AG04450 (cell line): Measurements from ENCODE around the gene KHNYN. TPM values are rescaled to one million over a fixed set of nuclear protein-coding genes. Genes with fewer than 3 reads are reported as not detected.
A peak's percentile ranks its signal among the peaks of the same experiment; 100 is the strongest.

Source experiments
- CTCF ChIA-PET: fragments of 300-600, 350-600 bp; formaldehyde crosslinking; extraction: SDS; loops from one replicate; lab custom pipeline; 2022; ENCODE audit warnings: antibody characterized with exemption, inconsistent platforms; lab: Charles Lee
- POLR2A ChIA-PET: fragments of 350-600 bp; formaldehyde crosslinking; extraction: SDS; loops from one replicate; lab custom pipeline; 2021; ENCODE audit warnings: antibody characterized with exemption, inconsistent platforms; lab: Yijun Ruan, JAX
- DNase-seq: peaks from one replicate; pipeline ENCODE4 v3.0.0-alpha.2; 2011; ENCODE audit warnings: low read depth, low spot score
- H3K27ac ChIP-seq: one replicate; pipeline ENCODE4 v1.5.1; 2012; ENCODE audit warnings: low read depth, low read length, control low read depth
- H3K27me3 ChIP-seq: one replicate; pipeline ENCODE4 v1.6.0; 2012; ENCODE audit warnings: low read length; ENCODE audit not compliant: control insufficient read depth, insufficient read depth
- H3K4me3 ChIP-seq: 2 replicates; pipeline ENCODE4 v1.5.1; 2011; ENCODE audit warnings: mild to moderate bottlenecking, low read depth, low read length, control low read depth
- H3K9me3 ChIP-seq: 2 replicates; pipeline ENCODE4 v1.5.1; 2012; ENCODE audit warnings: low read length; ENCODE audit not compliant: control insufficient read depth, insufficient read depth
- polyA plus RNA-seq: library from polyadenylated mRNA; depleted of rRNA; stranded (reverse); fragments of >200 nt; gene quantifications from 2 replicates; pipeline ENCODE4 v1.2.3, GENCODE V29; 2011
- TF ChIP-seq, protein P1 (sequence below): IDR thresholded peaks from 2 replicates; pipeline ENCODE4 v1.5.1; 2011; ENCODE audit warnings: low read depth, low read length, control low read depth, inconsistent platforms

KHNYN gene
- polyA plus RNA-seq, 1 experiment: 16.8 TPM

DNA sequence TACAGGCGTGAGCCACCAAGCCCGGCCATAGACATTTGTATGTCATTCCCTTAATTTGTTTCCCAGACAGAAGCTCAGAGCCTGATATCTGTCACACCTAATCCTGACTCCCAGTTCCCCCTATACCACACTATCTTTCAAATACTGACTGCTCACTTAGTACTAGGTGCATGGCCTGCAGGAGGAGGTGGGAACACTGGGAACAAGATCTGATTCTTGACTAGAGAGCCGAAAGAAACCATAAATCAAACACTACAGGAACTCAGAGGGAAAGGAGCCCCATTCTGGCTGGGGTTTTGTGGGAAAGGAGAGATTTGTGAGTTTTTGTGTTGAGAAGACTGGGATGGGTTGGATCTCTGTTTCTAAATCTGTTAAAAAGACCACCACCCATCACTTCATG, 4.9 kb downstream of the KHNYN start:
- TF ChIP-seq, protein P1, sequence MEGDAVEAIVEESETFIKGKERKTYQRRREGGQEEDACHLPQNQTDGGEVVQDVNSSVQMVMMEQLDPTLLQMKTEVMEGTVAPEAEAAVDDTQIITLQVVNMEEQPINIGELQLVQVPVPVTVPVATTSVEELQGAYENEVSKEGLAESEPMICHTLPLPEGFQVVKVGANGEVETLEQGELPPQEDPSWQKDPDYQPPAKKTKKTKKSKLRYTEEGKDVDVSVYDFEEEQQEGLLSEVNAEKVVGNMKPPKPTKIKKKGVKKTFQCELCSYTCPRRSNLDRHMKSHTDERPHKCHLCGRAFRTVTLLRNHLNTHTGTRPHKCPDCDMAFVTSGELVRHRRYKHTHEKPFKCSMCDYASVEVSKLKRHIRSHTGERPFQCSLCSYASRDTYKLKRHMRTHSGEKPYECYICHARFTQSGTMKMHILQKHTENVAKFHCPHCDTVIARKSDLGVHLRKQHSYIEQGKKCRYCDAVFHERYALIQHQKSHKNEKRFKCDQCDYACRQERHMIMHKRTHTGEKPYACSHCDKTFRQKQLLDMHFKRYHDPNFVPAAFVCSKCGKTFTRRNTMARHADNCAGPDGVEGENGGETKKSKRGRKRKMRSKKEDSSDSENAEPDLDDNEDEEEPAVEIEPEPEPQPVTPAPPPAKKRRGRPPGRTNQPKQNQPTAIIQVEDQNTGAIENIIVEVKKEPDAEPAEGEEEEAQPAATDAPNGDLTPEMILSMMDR: no peak
- DNase-seq: no peak
- no peak overlapping the region for H3K4me3 ChIP-seq
- no peak overlapping the region for H3K27ac ChIP-seq
- CTCF ChIA-PET: interaction anchor here (0.6 to 13.3 kb wide), 4 partner anchors 45 to 127 kb away, joined by 5 to 712 read pairs (median 100); partner anchors contain the start of genes ADCY4, CIDEB, LTB4R2 and RIPK3
- POLR2A ChIA-PET: no interaction called here
- H3K9me3 ChIP-seq: peaks cover 3% of the 10 kb centered on the region; the same call in 1 of the 2 replicates
- H3K27me3 ChIP-seq: no peaks in the 10 kb centered on the region

DNA sequence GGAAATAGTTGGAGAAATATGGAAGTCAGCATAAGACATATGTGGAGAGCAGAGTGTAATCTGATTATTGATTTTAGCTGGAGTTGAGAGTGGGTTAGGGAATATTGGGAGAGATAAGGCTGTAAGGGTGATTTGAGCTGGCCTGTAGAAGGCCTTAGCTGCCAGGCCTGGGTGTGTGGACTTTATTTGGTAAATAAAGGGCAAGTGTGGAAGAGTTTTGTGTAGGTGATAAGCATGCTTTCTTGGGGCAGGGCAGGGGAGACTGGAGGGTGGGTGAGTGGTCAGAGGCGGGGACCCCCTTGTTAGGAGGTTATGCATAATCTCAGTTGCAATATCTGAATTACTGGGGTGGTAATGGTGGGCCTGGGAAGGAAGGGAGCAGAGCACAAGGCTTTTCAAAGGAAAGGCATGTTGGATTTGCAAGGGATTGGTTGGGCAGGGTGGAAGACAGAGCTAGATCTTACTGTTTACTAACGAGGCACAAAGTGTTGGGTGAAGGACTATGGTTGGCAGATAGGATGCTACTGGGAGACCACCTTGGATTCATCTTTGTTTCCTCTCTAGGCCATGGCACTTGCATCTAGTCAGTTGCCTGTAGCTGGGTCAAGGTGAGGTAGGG, 5.5 kb downstream of the KHNYN start:
- POLR2A ChIA-PET: interaction anchor here (2.2 kb wide), 1 partner anchor 69 kb away, joined by 8 read pairs; no protein-coding TSS in a partner anchor
- no peak for DNase-seq
- H3K27me3 ChIP-seq: no peaks in the 10 kb centered on the region
- TF ChIP-seq, protein P1: no peak
- CTCF ChIA-PET: interaction anchor here (0.6 to 13.3 kb wide), 8 partner anchors 10 to 164 kb away, joined by 3 to 712 read pairs (median 14); partner anchors contain the start of genes ADCY4, CIDEB, LTB4R2 and RABGGTA
- no peak overlapping the region for H3K4me3 ChIP-seq
- peaks cover 3% of the 10 kb centered on the region; the same call in 1 of the 2 replicates for H3K9me3 ChIP-seq
- H3K27ac ChIP-seq: peak overlapping the region; percentile 3

DNA sequence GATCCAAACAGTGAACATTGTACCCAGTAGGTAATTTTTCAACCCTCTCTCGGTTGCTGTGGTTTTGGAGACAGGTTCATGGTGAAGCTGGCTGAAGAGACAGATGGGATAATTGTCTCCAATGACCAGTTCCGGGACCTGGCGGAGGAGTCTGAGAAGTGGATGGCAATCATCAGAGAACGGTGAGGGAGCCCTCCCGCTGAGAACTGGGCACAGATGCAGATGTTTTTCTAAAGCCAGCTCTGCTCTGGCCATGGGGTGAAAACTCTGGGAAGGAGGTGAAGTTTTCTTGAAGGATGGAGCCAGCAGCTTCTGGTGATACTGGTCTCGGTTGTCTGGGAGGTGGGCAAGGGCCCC, 6.2 kb downstream of the KHNYN start:
- CTCF ChIA-PET: interaction anchor here (0.6 to 13.3 kb wide), 21 partner anchors 11 to 205 kb away, joined by 3 to 712 read pairs (median 7); partner anchors contain the start of genes ADCY4, CIDEB, LTB4R2 and RABGGTA
- no peak overlapping the region for H3K27ac ChIP-seq

DNA sequence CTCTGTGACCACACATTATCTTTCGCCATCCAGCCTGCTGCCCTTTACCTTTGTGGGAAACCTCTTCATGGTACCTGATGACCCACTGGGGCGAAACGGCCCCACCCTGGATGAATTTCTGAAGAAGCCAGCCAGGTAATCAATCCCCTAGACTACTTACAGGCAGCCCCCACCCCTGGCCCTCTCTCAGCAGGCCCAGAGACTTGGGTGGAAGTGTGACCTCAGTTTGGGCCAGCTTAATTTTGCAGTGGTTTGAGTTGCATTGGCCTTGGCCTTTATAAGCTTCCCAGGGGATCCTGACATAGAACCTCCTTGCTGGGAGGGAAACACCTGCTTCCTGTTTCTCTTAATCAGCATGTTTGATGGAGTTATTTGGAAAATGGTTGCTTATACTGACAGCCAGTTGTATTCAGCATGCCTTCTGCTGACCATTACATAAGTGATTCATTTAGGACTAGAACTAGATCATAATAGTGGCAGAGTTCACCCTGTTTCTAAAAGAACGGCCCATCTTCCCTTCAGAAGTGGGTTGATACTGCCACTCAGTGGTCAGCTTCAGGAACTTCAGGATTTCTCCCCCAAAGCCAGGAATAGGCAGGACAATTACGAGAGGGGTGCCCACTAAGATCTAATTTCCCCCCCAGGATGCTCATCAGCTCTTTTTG, 6.7 kb downstream of the KHNYN start:
- ChIA-PET POLR2A (interaction anchor here (1.2 to 2.2 kb wide), 3 partner anchors 38 to 104 kb away, joined by 4 to 13 read pairs (median 8); partner anchors contain the start of gene NYNRIN), CTCF (interaction anchor here (0.5 to 13.3 kb wide), 27 partner anchors 11 to 1554 kb away, joined by 3 to 712 read pairs (median 4); partner anchors contain the start of genes ADCY4, CIDEB, LTB4R2 and RABGGTA)
- H3K4me3 ChIP-seq: no peak overlapping the region
- peak; percentile 49 for DNase-seq
- H3K27ac ChIP-seq: peak overlapping the region; percentile 21
- TF ChIP-seq, protein P1: peak; percentile 83
- no peaks in the 10 kb centered on the region for H3K27me3 ChIP-seq
- no peaks in the 10 kb centered on the region; the same call in 1 of the 2 replicates for H3K9me3 ChIP-seq

More for the DNA sequence above, 6.2 kb downstream of the KHNYN start:
- TF ChIP-seq, protein P1: no peak
- no peak for DNase-seq
- Histone ChIP-seq H3K27me3 (no peaks in the 10 kb centered on the region), H3K9me3 (no peaks in the 10 kb centered on the region; the same call in 1 of the 2 replicates), H3K4me3 (no peak overlapping the region)
- POLR2A ChIA-PET: interaction anchor here (1.2 to 2.2 kb wide), 3 partner anchors 37 to 103 kb away, joined by 4 to 13 read pairs (median 8); partner anchors contain the start of gene NYNRIN
